Stimulated activated naive CD8-positive, alpha-beta T cell treated with anti-CD3 and anti-CD28 coated beads, Interleukin-15, amount 100 ng/mL, for 72 hours (primary cell): ENCODE results near the gene AK2.
A peak's percentile ranks its signal among the peaks of the same experiment; 100 is the strongest.
"Not testable (repeated sequence)": the region's sequence is repeated elsewhere in the genome, so short reads cannot be mapped to it uniquely, and the experiment has no call there.

Experiments
- ATAC-seq: fragments of 150-1000 bp; cut with Tn5 transposase; 2 replicates; pipeline ENCODE4 v1.10.0; 2021; ENCODE audit warnings: mild to moderate bottlenecking, moderate library complexity
- DNase-seq, 2 donors: peaks; one replicate each; pipeline ENCODE4 v3.0.0; 2021 to 2022
- H3K27ac Mint-ChIP-seq, 2 donors: one replicate each; pipeline ENCODE4 v1.8.0; 2022; ENCODE audit warnings: mild to moderate bottlenecking in 2 of 2, mixed read lengths in 2 of 2, moderate library complexity in 2 of 2
- H3K27me3 Mint-ChIP-seq: one replicate; pipeline ENCODE4 v1.8.0; 2022; ENCODE audit warnings: mixed read lengths
- H3K4me1 Mint-ChIP-seq: one replicate; pipeline ENCODE4 v1.8.0; 2022; ENCODE audit warnings: mild to moderate bottlenecking, mixed read lengths
- H3K4me3 Mint-ChIP-seq, 2 donors: one replicate each; pipeline ENCODE4 v1.8.0; 2022; ENCODE audit warnings: mild to moderate bottlenecking in 2 of 2, mixed read lengths in 2 of 2, moderate library complexity in 1 of 2
- H3K9me3 Mint-ChIP-seq, 2 donors: one replicate each; pipeline ENCODE4 v1.8.0; 2022; ENCODE audit warnings: mixed read lengths in 2 of 2

AK2 gene

GRCh38 chr1:33042831-33043230, 6.1 kb upstream of the AK2 start:
- Mint-ChIP-seq H3K4me1 (peaks cover 6% of the 10 kb centered on the region), H3K9me3 (no peaks in the 10 kb centered on the region), H3K4me3 (no peak overlapping the region), H3K27me3 (peaks cover 19% of the 10 kb centered on the region), H3K27ac (no peak overlapping the region)
- ATAC-seq (no peak), DNase-seq (no peak)

GRCh38 chr1:33041026-33041425, 4.3 kb upstream of the AK2 start:
- Mint-ChIP-seq H3K27me3 (peaks cover 19% of the 10 kb centered on the region), H3K4me1 (peaks cover 16% of the 10 kb centered on the region), H3K9me3 (no peaks in the 10 kb centered on the region), H3K27ac (no peak overlapping the region), H3K4me3 (no peak overlapping the region)
- ATAC-seq, result no peak
- no peak for DNase-seq

- H3K4me1 Mint-ChIP-seq, result peaks cover 28% of the 10 kb centered on the region
- H3K9me3 Mint-ChIP-seq, result no peaks in the 10 kb centered on the region
- H3K27ac Mint-ChIP-seq, result no peak overlapping the region
- peaks cover 19% of the 10 kb centered on the region for H3K27me3 Mint-ChIP-seq
- H3K4me3 Mint-ChIP-seq, result no peak overlapping the region
- ATAC-seq (no peak), DNase-seq (no peak)
Observed at GRCh38 chr1:33039840-33040239, 3.2 kb upstream of the AK2 start.

- H3K27me3 Mint-ChIP-seq, result peaks cover 12% of the 10 kb centered on the region
- H3K27ac Mint-ChIP-seq, result peak overlapping the region; percentile 96 to 98
- peaks cover 60% of the 10 kb centered on the region for H3K4me1 Mint-ChIP-seq
Observed at GRCh38 chr1:33036051-33036525, 595 bp downstream of the AK2 start.

GRCh38 chr1:33032126-33032869, 4.4 kb downstream of the AK2 start:
- ATAC-seq, result no peak
- Mint-ChIP-seq H3K27me3 (no peaks in the 10 kb centered on the region), H3K27ac (peak overlapping the region; percentile 60 to 67), H3K9me3 (no peaks in the 10 kb centered on the region), H3K4me1 (peaks cover 91% of the 10 kb centered on the region), H3K4me3 (peak overlapping the region; percentile 32 to 44)
- no peak for DNase-seq

More at GRCh38 chr1:33036051-33036525, 595 bp downstream of the AK2 start:
- no peaks in the 10 kb centered on the region for H3K9me3 Mint-ChIP-seq
- DNase-seq (peak; percentile 5 to 18), ATAC-seq (no peak)
- H3K4me3 Mint-ChIP-seq, result peak overlapping the region; percentile 87 to 99

- DNase-seq (no peak), ATAC-seq (no peak)
- no peaks in the 10 kb centered on the region for H3K9me3 Mint-ChIP-seq
- H3K27me3 Mint-ChIP-seq, result no peaks in the 10 kb centered on the region
- H3K27ac Mint-ChIP-seq, result peak overlapping the region in 1 of 2 donors; percentile 72
- peaks cover 91% of the 10 kb centered on the region for H3K4me1 Mint-ChIP-seq
- peak overlapping the region in 1 of 2 donors; percentile 33 for H3K4me3 Mint-ChIP-seq
Observed at GRCh38 chr1:33031506-33031905, 5.2 kb downstream of the AK2 start.

GRCh38 chr1:33030575-33030974, 6.1 kb downstream of the AK2 start:
- DNase-seq, result no peak
- Mint-ChIP-seq H3K27ac (no peak overlapping the region), H3K4me1 (peaks cover 92% of the 10 kb centered on the region), H3K27me3 (no peaks in the 10 kb centered on the region), H3K4me3 (no peak overlapping the region), H3K9me3 (no peaks in the 10 kb centered on the region)
- ATAC-seq, result no peak

GRCh38 chr1:33029921-33030320, 6.8 kb downstream of the AK2 start:
- Mint-ChIP-seq H3K9me3 (no peaks in the 10 kb centered on the region), H3K4me1 (peaks cover 92% of the 10 kb centered on the region), H3K27me3 (no peaks in the 10 kb centered on the region), H3K27ac (peak overlapping the region in 1 of 2 donors; percentile 0), H3K4me3 (no peak overlapping the region)
- no peak for DNase-seq
- no peak for ATAC-seq

- Mint-ChIP-seq H3K27me3 (no peaks in the 10 kb centered on the region), H3K4me3 (no peak overlapping the region), H3K4me1 (peaks cover 92% of the 10 kb centered on the region), H3K9me3 (no peaks in the 10 kb centered on the region), H3K27ac (peak overlapping the region in 1 of 2 donors; percentile 48)
- DNase-seq (no peak), ATAC-seq (no peak)
Observed at GRCh38 chr1:33029209-33029608, 7.5 kb downstream of the AK2 start.

- H3K9me3 Mint-ChIP-seq, result no peaks in the 10 kb centered on the region
- peak overlapping the region in 1 of 2 donors; percentile 49 for H3K4me3 Mint-ChIP-seq
- peak overlapping the region in 1 of 2 donors; percentile 71 for H3K27ac Mint-ChIP-seq
- H3K27me3 Mint-ChIP-seq, result no peaks in the 10 kb centered on the region
- H3K4me1 Mint-ChIP-seq, result peaks cover 72% of the 10 kb centered on the region
- no peak for ATAC-seq
- DNase-seq, result no peak
Observed at GRCh38 chr1:33025761-33026160, 10.9 kb downstream of the AK2 start.

GRCh38 chr1:33025180-33025569, 11.5 kb downstream of the AK2 start:
- no peaks in the 10 kb centered on the region for H3K9me3 Mint-ChIP-seq
- H3K27me3 Mint-ChIP-seq, result no peaks in the 10 kb centered on the region
- H3K27ac Mint-ChIP-seq, result peak overlapping the region; percentile 74 to 88
- peak overlapping the region; percentile 48 to 49 for H3K4me3 Mint-ChIP-seq
- peaks cover 66% of the 10 kb centered on the region for H3K4me1 Mint-ChIP-seq
- ATAC-seq, result no peak
- DNase-seq, result no peak

- DNase-seq, result peak; percentile 26 to 80
- not testable (repeated sequence) for H3K27me3 Mint-ChIP-seq, H3K9me3 Mint-ChIP-seq
- H3K4me3 Mint-ChIP-seq, result peak overlapping the region; percentile 48 to 49
- ATAC-seq, result peak; percentile 83
- H3K27ac Mint-ChIP-seq, result peak overlapping the region; percentile 85 to 88
- H3K4me1 Mint-ChIP-seq, result peaks cover 64% of the 10 kb centered on the region
Observed at GRCh38 chr1:33024430-33025179, 12.1 kb downstream of the AK2 start.

- Mint-ChIP-seq H3K9me3 (no peaks in the 10 kb centered on the region), H3K27ac (no peak overlapping the region), H3K4me1 (peaks cover 62% of the 10 kb centered on the region), H3K4me3 (no peak overlapping the region), H3K27me3 (no peaks in the 10 kb centered on the region)
- DNase-seq (no peak), ATAC-seq (no peak)
Observed at GRCh38 chr1:33022650-33023200, 14.0 kb downstream of the AK2 start.

- Mint-ChIP-seq H3K4me3 (no peak overlapping the region), H3K27me3 (no peaks in the 10 kb centered on the region), H3K27ac (peak overlapping the region in 1 of 2 donors; percentile 19), H3K4me1 (peaks cover 53% of the 10 kb centered on the region), H3K9me3 (no peaks in the 10 kb centered on the region)
- DNase-seq, result no peak
- no peak for ATAC-seq
Observed at GRCh38 chr1:33021567-33022431, 14.9 kb downstream of the AK2 start.

GRCh38 chr1:33018112-33018511, 18.6 kb downstream of the AK2 start:
- H3K4me3 Mint-ChIP-seq, result no peak overlapping the region

More at GRCh38 chr1:33018112-33018511, 18.6 kb downstream of the AK2 start:
- H3K27me3 Mint-ChIP-seq, result no peaks in the 10 kb centered on the region
- DNase-seq (no peak), ATAC-seq (peak; percentile 84)
- H3K27ac Mint-ChIP-seq, result peak overlapping the region; percentile 42 to 78
- H3K9me3 Mint-ChIP-seq, result no peaks in the 10 kb centered on the region
- H3K4me1 Mint-ChIP-seq, result peaks cover 27% of the 10 kb centered on the region
